T-helper 9 cell (primary cell): ENCODE measurements around the gene CENPX.
"Not testable (repeated sequence)": the region's sequence is repeated elsewhere in the genome, so short reads cannot be mapped to it uniquely, and the experiment has no call there.

Source experiments
- DNase-seq: peaks from one replicate; pipeline ENCODE4 v3.0.0-alpha.2; 2020

Gene CENPX

GRCh38 chr17:82038796-82039409, 16.2 kb upstream of the CENPX start:
- DNase-seq: not testable (repeated sequence)

GRCh38 chr17:82037889-82038195, 15.2 kb upstream of the CENPX start:
- DNase-seq: no peak

- peak; percentile 91 for DNase-seq
These were observed 14.6 kb upstream of the CENPX start, which contains the start of gene DCXR for GRCh38 chr17:82037092-82037888. Gene DCXR (minus strand): TSS chr17:82037697. CDS start chr17:82037682, 15 bp downstream.

- no peak for DNase-seq
These were observed 14.0 kb upstream of the CENPX start for GRCh38 chr17:82036634-82037091.

GRCh38 chr17:82035956-82036633, 13.4 kb upstream of the CENPX start:
- no peak for DNase-seq

DNA sequence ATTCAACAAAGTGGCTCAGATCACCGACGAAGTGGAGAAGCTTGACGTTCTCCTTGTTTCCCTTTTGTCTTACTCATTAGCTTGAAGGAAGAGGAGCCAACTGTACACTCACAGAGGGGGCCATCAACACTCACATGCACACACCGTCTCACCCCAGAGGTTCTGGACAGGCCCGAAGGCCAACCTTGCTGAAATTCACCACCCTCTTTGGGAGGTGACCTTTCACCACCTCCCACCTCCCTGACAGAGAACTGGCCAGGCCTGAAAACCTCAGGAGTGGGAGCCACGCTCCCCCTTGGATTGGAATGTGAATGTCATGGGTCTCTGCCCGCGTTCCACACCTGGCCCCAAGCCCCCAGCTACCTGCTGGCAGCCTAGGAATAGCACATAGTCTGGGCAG, 12.8 kb upstream of the CENPX start:
- no peak for DNase-seq

- DNase-seq: no peak
These were observed 11.8 kb upstream of the CENPX start for GRCh38 chr17:82034371-82035011.

DNA sequence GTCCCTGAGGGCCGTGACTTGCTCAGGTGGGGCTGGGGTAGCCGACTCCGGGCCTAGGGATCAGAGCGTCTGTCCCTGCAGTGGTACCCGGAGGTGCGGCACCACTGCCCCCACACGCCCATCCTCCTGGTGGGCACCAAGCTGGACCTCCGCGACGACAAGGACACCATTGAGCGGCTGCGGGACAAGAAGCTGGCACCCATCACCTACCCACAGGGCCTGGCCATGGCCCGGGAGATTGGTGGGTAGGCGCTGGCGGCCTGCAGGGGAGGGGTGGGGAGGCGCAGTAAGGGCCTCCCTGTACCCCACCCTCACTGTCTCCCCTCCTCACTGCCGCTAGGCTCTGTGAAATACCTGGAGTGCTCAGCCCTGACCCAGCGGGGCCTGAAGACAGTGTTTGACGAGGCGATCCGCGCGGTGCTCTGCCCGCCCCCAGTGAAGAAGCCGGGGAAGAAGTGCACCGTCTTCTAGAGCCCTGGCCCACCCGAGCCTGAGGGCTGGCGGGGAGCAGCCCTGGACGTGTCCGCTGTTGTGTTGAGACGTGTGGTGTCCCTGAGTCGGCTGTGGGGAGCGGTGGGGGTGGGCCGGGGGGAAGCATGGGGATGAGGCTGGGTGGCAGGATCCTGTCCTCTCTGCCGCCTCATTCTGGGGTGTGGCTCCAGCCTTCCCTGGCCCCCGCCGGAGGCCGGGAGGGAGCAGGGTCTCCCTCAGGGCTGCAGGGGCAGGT, 10.8 kb upstream of the CENPX start:
- no peak for DNase-seq

DNA sequence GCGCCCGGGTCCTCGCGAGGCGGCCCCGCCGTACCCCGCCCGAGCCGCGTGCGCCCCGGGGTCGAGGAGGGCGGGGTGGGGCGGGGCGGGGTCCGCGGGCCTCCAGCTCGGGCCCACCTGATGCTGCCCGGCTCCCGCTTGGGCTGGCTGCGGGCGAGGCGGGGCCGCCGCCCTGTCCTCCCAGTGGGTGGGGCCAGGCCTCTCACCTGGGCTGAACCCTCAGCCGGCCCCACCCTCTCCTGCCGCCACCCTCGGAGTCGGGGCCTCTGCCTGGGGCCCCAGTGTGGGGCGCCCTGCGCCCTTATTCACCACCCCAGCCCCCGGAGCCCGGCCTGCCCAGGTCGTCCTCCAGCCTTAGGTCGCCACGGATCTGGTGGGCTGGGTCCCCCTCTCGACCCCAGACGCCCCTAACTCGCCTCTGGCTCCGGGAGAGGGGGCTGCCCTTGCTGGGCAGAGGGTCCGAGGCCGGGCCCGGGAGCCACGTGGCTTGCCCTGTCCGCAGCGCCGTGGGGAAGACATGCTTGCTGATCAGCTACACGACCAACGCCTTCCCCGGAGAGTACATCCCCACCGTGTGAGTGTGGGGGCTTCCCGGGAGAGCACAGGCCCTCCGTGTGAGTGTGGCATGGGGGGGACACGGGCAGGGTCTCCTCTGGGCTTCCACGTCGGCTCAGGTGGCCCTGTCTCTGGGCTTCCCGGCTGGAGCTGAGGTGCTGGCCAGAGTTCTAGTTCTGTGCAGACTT, 9.4 kb upstream of the CENPX start:
- no peak for DNase-seq

DNA sequence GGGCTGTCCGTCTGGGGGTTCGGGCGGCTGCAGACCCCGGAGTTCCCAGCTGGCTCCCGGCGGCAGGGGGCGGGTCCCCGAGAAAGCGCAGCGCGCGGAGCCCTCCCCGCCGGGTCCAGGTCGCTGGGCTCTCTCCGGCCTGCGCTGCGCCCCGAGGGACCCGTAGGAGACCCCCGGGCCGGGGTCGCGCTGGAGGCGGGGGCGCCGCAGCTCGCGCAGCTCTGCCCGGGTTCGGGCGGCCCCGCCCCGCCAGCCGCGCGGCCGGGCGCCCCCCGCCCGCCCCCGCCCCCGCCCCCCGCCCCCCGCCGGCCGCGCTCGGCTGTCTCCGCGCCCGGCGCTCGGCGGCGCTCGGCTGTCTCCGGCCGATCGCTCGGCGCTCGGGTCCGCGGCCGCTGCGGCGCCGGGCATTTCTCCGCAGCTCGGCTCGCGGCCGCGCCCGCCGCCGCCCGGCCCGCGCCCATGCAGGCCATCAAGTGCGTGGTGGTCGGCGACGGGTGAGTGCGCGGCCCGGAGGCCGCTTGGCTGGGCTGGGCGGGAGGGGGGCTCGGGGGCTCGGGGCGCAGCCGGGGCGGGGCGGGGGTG, 8.7 kb upstream of the CENPX start, which contains the start of gene RAC3:
TSS of gene RAC3 (plus strand) at position 376 of the 582 bp plus-strand sequence. CDS start at position 460, 84 bp downstream.
- no peak for DNase-seq

DNA sequence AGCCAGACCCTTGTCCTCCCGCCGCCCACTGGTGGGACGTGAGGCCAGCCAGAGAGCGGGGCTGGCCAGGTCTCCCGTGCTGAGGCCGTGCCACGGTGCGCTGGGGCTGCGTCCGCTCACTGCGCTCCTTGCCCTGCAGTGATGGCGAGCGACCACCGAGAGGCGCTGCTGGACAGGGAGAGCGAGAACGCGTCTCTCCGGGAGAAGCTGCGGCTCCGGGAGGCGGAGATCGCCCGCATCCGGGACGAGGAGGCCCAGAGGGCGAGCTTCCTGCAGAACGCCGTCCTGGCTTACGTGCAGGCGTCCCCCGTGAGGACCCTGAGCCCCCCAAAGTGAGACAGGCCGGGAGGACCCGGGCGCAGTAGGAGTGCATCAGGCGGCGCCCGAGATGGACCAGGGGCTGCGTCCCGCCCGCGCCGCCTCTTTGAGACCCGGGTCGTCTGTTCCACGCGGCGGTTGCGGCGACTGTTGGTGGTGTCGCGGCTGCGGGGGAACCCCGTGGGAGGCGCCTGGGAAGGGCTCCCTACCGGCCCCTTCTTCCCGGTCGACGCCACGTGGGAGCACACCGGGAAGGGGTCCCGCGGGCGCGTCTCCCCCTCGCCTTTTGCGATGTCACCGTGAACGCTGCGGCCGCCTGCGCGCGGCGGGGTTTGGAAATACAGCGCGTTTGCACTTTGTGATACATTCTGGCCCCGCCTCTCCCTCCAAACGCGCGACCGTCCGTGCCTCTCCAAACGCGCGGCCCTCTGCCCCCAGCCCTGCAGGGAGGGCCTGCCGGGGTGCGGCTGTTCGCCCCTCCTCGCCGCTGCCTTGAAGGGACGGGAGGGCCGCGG, 8.0 kb upstream of the CENPX start:
- DNase-seq: peak; percentile 80

- no peak for DNase-seq
These were observed 7.4 kb upstream of the CENPX start for GRCh38 chr17:82029990-82030469.

DNA sequence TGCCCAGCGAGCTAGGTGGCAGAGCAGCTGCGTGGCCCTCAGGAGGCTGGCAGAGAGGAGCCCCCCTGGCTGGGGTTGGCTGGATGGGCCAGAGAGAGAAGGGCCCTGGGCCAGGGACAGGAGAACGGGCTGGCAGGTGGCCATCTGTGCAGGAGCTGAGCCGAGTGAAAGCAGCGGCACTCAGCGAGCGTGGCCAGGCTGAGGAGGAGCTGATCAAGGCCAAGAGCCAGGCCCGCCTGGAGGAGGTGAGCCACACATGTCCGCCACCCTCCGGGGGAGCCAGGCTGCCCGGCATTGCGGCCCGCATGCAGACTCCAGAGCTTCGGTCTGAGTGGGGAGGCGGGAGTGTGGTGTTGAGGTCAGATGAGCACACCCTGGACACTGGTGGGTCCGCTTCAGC, 6.7 kb upstream of the CENPX start:
- DNase-seq: no peak

DNA sequence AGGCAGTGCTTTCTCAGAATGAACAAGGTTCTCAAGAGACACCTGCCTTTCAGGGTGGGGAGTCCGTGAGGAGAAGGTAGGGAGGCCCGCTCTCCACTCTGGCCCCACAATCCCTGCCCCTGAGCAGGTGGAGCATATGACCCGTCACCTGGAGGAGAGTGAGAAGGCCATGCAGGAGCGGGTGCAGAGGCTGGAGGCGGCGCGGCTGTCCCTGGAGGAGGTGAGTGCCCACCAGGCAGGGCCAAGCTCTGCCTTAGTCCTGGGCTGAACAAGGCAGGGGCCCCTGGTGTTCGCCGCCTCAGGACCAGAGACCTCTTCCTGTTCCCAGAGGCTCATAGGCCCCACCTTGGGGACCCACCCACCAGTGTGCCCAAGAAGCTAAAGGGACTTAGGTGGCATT, 6.3 kb upstream of the CENPX start:
- no peak for DNase-seq

DNA sequence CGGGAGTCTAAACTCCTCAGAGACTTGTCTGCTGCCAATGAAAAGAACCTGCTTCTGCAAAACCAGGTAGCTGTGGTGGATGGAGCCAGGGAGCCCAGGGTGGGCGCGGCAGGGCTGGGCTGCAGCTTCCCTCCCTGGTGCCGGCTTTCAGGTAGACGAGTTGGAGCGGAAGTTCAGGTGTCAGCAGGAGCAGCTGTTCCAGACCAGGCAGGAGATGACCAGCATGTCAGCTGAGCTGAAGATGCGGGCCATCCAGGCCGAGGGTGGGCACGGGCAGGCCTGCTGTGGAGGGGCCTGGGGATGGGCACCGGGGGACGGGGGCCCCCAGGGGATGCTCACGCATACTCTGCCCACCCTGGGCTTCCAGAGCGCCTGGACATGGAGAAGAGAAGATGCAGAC, 5.6 kb upstream of the CENPX start:
- DNase-seq: no peak

DNA sequence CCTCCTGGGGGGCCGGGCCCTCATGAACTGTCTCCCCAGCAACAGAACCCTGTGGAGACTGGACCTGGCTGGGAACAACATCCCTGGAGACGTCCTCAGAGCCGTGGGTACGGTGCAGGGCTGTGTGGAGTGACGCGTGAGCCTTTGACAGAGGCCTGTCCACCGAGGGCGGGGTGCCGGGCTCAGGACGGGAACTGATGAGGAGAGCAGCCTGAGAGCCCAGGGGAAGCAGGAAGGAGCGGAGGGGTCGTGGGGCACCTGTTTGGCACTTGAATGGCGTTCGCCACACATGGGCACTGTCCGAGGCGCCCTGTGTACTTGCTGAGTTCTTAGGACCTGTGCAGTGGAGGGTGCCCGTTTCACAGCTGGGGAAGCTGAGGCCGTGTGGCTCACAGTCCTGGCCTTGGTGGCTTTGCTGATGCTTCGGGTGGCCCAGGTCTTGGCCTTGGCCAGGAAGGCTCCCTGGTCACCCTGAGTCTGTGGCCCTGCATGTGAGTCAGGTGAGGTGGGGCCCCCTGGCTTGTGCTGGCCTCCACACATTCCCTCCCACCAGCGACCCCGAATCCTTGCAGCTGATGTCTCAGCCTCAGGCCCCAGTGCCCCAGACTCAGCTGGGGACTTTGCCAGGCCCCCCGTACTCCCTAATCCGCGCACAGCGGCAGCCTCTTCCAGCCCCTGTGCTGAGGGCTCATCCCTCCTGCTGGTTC, 2.9 kb upstream of the CENPX start:
- no peak for DNase-seq

DNA sequence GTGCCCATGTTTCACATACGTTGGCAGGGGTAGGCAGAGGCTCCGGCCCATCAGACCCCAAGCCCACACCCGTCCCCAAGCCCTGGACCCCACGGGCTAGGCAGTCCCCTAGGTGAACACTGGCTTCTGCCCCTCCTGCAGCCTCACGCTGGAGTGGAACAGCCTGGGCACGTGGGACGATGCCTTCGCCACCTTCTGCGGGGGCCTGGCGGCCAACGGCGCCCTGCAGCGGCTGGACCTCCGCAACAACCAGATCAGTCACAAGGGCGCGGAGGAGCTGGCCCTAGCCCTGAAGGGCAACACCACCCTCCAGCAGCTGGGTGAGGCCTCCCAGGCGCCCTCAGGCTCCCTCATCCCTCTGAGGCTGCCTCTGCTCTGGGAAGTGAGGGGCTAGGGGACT, 2.2 kb upstream of the CENPX start:
- DNase-seq: no peak

- no peak for DNase-seq
These were observed 966 bp upstream of the CENPX start for GRCh38 chr17:82023447-82024241.

DNA sequence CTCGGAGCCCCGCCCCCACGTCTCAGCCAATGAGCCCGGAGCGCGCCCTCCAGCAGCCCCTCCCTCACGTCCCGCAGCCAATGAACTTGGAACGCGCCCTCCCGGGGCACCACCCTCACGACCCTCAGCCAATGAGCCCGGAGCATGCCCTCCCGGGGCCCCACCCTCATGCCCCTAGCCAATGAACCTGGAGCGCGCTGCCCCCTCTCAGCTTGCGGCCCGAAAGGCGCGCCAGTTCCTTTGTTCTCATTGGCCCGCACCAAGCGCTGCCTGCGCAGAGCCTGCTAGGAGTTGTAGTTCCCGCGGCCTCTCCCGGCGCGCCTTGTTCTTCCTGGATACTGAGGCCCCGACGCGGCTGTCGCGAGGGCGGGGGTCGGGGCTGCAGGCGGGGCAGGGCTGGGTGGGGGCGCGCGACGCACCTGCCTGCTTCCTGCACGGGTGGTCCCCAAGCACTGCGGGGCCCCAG, 336 bp upstream of the CENPX start, which contains the start of gene LRRC45:
TSS of gene LRRC45 (plus strand) at position 325 of the 466 bp plus-strand sequence. CDS start 339 bp downstream, outside the sequence.
- peak; percentile 99 for DNase-seq
